ENCODE data around the gene SPARC.

SPARC gene

GRCh38 chr5:151633892-151634291, 52.8 kb downstream of the SPARC start:
- Histone ChIP-seq H3K27ac (no peak overlapping the region), H3K4me3 (no peak overlapping the region)
- TF ChIP-seq CTCF (IDR thresholded peaks at IDR 0.05): no peak
- DNase-seq (ENCODE audit: low spot score): no peak

- H3K4me3 ChIP-seq: no peak overlapping the region
- no peak for TF ChIP-seq CTCF (IDR thresholded peaks at IDR 0.05)
- no peak for DNase-seq (ENCODE audit: low spot score)
- no peak overlapping the region for H3K27ac ChIP-seq
Measured at GRCh38 chr5:151632941-151633340, 53.8 kb downstream of the SPARC start.

- DNase-seq (ENCODE audit: low spot score): no peak
- Histone ChIP-seq H3K4me3 (no peak overlapping the region), H3K27ac (no peak overlapping the region)
- no peak for TF ChIP-seq CTCF (IDR thresholded peaks at IDR 0.05)
Measured at GRCh38 chr5:151632524-151632923, 54.2 kb downstream of the SPARC start.

GRCh38 chr5:151631941-151632340, 54.8 kb downstream of the SPARC start:
- no peak overlapping the region for H3K4me3 ChIP-seq
- DNase-seq (ENCODE audit: low spot score): no peak
- H3K27ac ChIP-seq: no peak overlapping the region
- TF ChIP-seq CTCF (IDR thresholded peaks at IDR 0.05): no peak

- no peak for DNase-seq (ENCODE audit: low spot score)
- TF ChIP-seq CTCF (IDR thresholded peaks at IDR 0.05): no peak
- Histone ChIP-seq H3K27ac (no peak overlapping the region), H3K4me3 (no peak overlapping the region)
Measured at GRCh38 chr5:151630088-151630487, 56.6 kb downstream of the SPARC start.

GRCh38 chr5:151628112-151628823, 58.4 kb downstream of the SPARC start:
- DNase-seq (ENCODE audit: low spot score): no peak
- Histone ChIP-seq H3K27ac (peak overlapping the region in 1 of 2 donors; percentile 49), H3K4me3 (no peak overlapping the region)
- no peak for TF ChIP-seq CTCF (IDR thresholded peaks at IDR 0.05)

GRCh38 chr5:151627650-151628049, 59.1 kb downstream of the SPARC start:
- Histone ChIP-seq H3K4me3 (no peak overlapping the region), H3K27ac (peak overlapping the region in 1 of 2 donors; percentile 49)
- no peak for TF ChIP-seq CTCF (IDR thresholded peaks at IDR 0.05)
- no peak for DNase-seq (ENCODE audit: low spot score)

Data from coronary artery (tissue), 2 donors.